Hepatic stellate cell (primary cell): ENCODE data around the gene MTURN.
"Not testable (repeated sequence)": the region's sequence is repeated elsewhere in the genome, so short reads cannot be mapped to it uniquely, and the experiment has no call there.

Source experiments
- DNase-seq: peaks from one replicate; pipeline ENCODE4 v3.0.0; 2011; ENCODE audit warnings: low spot score

The MTURN gene

GRCh38 chr7:30134611-30135300, at the start of gene MTURN:
Gene MTURN, plus strand, starts transcription at chr7:30134986. Its CDS starts 151 bp downstream, at chr7:30135137.
- peak; percentile 98 for DNase-seq

GRCh38 chr7:30086529-30086928, 48.3 kb upstream of the MTURN start:
- no peak for DNase-seq

GRCh38 chr7:30087371-30087770, 47.4 kb upstream of the MTURN start:
- DNase-seq: no peak

GRCh38 chr7:30088362-30088761, 46.4 kb upstream of the MTURN start:
- DNase-seq: no peak

- DNase-seq: no peak
Observed at GRCh38 chr7:30090111-30090510, 44.7 kb upstream of the MTURN start.

- DNase-seq: peak; percentile 70
Observed at GRCh38 chr7:30091491-30091912, 43.3 kb upstream of the MTURN start.

GRCh38 chr7:30091987-30092386, 42.8 kb upstream of the MTURN start:
- no peak for DNase-seq

GRCh38 chr7:30093420-30093952, 41.3 kb upstream of the MTURN start:
- no peak for DNase-seq

- not testable (repeated sequence) for DNase-seq
Observed at GRCh38 chr7:30098599-30098998, 36.2 kb upstream of the MTURN start.

GRCh38 chr7:30102281-30102680, 32.5 kb upstream of the MTURN start:
- no peak for DNase-seq

- no peak for DNase-seq
Observed at GRCh38 chr7:30104157-30104556, 30.6 kb upstream of the MTURN start.

- DNase-seq: no peak
Observed at GRCh38 chr7:30112103-30112713, 22.6 kb upstream of the MTURN start.

GRCh38 chr7:30113144-30113543, 21.6 kb upstream of the MTURN start:
- DNase-seq: no peak

GRCh38 chr7:30114536-30115238, 20.1 kb upstream of the MTURN start:
- DNase-seq: no peak

GRCh38 chr7:30115709-30116297, 19.0 kb upstream of the MTURN start:
- no peak for DNase-seq

GRCh38 chr7:30116771-30117170, 18.0 kb upstream of the MTURN start:
- no peak for DNase-seq

GRCh38 chr7:30117896-30118295, 16.9 kb upstream of the MTURN start:
- DNase-seq: no peak

GRCh38 chr7:30119890-30120577, 14.8 kb upstream of the MTURN start:
- DNase-seq: no peak

GRCh38 chr7:30133736-30134610, 813 bp upstream of the MTURN start:
- no peak for DNase-seq

GRCh38 chr7:30135301-30136116, 723 bp downstream of the MTURN start:
- peak; percentile 76 for DNase-seq
